Gastrocnemius medialis (tissue), 4 donors: ENCODE data around the gene COQ5.

ENCODE experiments used
- POLR2A ChIP-seq, 2 donors: fragments of 450-650 bp; IDR thresholded peaks; one replicate each; pipeline ENCODE4 v1.6.1; 2017; ENCODE audit warnings: antibody characterized with exemption in 2 of 2, mild to moderate bottlenecking in 2 of 2, moderate library complexity in 2 of 2
- TF ChIP-seq, protein P1 (sequence below), 5 experiments: fragments of 450-650 bp in 3 of 5; fragments of 200-600 bp in 2 of 5; sonication (generic) in 2 of 5; IDR thresholded peaks in 4 of 5; conservative IDR thresholded peaks in 1 of 5; 1 replicate in 4 of 5; 2 replicates in 1 of 5; pipeline ENCODE4 v1.5.1; 2016 to 2019; ENCODE audit warnings: antibody characterized with exemption in 5 of 5, mild to moderate bottlenecking in 3 of 5, moderate library complexity in 3 of 5

- TF ChIP-seq, protein P1, sequence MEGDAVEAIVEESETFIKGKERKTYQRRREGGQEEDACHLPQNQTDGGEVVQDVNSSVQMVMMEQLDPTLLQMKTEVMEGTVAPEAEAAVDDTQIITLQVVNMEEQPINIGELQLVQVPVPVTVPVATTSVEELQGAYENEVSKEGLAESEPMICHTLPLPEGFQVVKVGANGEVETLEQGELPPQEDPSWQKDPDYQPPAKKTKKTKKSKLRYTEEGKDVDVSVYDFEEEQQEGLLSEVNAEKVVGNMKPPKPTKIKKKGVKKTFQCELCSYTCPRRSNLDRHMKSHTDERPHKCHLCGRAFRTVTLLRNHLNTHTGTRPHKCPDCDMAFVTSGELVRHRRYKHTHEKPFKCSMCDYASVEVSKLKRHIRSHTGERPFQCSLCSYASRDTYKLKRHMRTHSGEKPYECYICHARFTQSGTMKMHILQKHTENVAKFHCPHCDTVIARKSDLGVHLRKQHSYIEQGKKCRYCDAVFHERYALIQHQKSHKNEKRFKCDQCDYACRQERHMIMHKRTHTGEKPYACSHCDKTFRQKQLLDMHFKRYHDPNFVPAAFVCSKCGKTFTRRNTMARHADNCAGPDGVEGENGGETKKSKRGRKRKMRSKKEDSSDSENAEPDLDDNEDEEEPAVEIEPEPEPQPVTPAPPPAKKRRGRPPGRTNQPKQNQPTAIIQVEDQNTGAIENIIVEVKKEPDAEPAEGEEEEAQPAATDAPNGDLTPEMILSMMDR (IDR thresholded peaks at IDR 0.05 in 4 of 5, conservative IDR thresholded peaks at IDR 0.05 in 1 of 5) = no peak
- TF ChIP-seq POLR2A (IDR thresholded peaks at IDR 0.05) = no peak
Observed at GRCh38 chr12:120465756-120466155, 63.2 kb downstream of the COQ5 start.
